NCI-H69 (cell line): Measurements from ENCODE around the gene GATA6.
"Not testable (repeated sequence)": the region's sequence is repeated elsewhere in the genome, so short reads cannot be mapped to it uniquely, and the experiment has no call there.

Experiments
- DNase-seq: peaks from one replicate; lab custom pipeline; 2025; lab: John Stamatoyannopoulos, UW

GATA6 gene

DNA sequence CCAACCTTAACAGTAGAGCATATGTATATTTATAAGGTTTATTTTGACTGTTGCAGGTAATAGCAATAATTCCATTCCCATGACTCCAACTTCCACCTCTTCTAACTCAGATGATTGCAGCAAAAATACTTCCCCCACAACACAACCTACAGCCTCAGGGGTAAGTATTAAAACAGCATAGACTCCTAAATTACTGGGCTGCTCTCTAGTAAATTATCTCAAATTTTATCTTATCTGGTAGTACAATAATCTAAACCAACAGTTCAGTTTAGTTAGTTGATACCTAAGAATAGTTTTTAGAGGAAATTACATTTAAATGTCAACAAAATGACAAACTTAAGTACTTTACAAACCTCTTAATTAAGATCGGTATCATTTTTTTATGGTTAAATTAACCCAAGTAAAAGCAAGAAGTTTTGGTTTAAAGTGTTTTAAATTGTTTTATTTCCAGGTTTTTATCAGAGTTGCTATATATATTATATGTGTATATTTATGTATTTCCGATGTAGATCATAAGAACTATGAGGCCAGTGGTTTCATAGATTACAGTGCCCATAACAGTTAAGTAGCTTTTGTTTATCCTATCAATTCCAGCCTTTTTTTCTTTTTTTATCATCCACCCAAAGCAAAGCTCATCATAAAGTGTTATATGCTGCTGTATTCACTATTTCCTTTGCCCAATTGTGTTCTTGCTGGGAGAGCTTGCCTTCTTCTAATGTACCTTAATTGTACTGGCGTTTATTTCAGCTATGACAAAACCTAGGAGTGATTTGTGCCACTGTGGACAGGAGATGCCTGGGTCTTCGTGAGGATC is 13.7 kb downstream of the GATA6 start:
- no peak for DNase-seq

DNA sequence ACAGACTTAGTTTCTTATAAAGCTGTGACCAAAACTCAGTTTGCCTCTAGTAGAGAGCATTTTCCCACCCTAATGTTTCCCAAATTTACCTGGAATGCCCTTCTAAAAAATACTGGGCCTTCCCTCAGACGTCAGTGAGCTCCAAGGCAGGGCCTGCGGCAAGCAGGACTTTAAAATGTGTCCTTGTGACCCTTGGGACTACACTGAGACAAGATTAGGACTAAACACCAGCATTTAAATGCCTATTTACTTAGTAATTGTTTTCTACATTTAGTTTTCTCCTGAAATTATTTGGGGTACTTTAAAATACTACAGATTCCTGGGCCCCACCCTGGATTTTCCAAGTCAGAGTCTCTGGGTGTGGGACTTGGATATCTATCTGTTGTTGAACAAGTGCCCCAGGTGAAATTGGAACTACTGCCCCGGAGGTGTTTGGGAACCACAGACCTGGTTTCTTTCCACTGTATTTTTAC is 14.3 kb downstream of the GATA6 start:
- no peak for DNase-seq

DNA sequence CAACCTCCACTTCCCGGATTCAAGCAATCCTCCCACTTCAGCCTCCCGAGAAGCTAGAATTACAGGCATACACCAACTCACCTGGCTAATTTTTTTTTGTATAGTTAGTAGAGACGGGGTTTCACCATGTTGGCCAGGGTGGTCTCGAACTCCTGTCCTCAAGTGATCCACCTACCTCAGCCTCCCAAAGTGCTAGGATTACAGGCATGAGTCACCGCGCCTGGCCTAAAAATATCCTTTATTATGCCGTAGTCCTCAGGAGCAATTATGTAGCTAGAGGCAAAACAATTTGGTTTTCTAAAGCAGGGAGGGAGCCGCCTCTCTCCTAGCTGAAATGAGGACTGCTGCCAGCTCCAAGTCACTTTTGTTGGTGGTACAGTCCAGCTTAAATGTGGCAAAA is 15.2 kb downstream of the GATA6 start:
- DNase-seq, result peak; percentile 12

DNA sequence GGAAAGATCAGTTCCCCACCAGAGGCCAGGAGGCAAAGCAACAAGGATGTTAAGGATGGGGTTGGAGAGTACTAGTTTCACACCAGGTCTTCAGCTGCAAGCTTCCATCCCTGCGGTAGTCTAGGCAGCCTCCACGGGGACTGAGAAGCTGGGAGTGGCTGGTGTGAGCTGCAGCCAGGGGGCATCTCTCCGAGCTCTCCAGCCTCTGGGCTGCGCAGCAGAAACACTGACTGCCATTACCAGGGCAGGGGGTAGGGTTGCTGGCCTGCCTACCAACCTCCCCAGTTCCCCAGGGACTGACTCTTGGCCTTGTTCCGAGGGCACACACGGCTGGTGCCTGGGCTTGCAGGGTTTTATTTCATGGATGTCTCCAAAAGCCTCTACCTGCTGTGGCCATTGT is 15.9 kb downstream of the GATA6 start:
- DNase-seq, result peak; percentile 50

DNA sequence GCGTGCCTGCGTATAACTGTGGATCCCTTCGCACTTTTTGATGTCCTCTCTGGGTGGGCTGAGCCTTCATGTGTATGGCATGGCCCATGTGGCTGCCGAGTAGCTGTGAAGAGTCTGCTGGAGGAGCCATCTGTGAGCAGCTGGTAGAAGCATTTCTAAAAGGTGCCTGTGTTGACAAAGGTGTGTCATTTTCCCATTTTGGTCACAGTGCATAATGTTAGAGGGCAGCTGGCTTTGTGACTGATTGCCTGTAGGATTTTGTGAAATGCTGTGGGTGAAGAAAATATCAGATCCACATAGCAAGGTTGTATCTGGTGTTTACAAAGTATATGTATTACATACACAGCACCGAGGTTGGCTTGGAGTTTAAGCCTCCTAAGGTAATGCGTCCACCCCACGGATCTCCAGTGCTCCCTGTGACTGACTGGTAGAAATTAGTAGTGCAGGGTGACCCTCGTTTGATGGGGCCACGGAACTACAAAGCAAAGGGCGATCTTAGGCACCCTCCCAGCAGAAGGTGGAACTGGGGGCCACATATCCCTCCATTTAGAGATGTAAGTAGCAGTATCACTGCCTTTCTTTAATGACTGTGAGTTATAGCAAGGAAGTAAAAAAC is 16.5 kb downstream of the GATA6 start:
- DNase-seq, result peak; percentile 42

DNA sequence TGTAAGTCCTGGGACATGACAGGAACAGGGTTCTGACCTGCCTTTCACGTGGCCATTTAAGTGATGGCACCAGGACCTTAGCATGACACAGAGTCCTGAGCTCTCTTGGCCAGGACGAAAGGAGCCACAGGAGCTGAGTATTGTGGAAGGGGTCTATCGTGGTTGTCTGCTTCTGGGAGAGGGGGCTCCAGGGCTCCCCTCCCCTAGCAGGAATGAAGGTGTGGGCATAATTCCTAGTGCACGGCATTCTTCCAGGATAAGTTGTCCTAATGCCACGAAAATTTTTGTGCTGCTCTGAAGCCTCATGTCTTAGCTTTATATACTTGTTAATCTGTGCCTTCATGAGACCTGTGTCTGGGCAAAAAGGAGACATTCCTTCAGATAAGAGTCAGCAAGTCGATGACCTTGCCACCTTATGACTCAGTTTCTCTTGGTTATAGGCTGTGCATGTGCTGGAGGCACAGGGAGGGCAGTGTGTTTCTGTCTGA is 17.1 kb downstream of the GATA6 start:
- no peak for DNase-seq

DNA sequence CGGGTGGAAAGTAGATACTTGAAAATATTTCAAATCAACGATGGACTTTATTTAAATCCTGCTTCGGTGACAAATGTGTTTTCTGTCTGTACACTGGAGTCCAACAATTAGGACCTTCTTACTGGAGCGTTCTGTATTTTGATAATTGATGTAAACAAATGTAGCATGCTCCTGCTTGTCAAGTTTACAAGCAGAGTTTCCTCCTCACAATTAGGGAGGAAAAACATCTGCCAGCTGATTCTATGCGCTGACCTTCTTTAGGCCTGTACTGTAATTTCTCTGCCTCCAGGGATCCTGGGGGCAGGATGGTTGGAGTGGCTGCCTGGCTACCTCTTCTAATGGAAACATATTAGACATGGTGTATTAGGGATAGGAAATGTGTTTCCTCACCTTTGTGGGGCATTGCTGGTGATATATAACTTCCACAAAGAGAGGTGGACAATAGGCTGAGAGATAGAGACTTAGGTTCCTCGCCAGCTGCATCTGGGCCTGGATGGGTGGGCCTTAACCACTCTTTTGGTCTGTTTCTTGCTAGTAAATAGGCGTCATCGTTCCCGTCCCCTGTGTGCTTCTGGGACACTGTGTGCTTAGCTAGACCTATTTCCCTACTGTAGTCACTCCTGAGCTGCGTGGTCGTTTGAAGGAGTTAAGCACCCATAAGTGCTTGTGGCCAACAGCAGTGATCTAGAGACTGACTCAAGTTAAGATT is 19.3 kb downstream of the GATA6 start:
- DNase-seq, result no peak

DNA sequence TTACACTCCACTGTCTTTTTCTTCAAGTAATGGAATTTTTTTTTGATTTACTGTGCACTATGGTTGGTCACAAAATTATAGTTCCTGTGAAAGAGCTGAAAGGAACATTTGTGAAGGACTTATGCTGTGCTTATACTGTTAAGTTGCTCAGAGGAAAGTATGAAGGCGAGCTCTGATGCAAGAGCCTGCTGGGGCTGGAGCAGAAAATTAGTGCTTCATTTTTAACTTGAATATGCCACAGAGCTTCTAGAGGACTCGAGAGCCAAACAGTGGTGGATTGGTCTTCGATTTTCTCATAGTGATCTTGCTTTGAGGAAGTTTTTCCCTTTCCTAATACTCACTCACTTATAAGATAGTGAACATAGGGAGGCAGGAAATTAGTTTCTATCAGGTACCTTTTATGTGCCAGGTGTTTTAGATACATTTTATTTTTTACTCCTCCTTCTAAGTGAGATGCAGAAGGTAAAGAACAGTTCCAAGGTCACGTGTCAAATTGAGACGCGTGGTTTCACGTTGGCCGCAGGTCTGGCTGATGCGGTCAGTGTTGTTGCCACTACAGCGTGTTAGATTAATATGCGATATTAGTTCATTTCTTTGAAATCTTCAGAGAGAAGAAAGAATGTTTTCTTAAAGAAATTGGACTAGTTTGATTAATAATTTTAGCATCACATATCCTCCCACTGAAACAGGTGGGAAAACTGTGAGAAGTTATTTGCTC is 20.2 kb downstream of the GATA6 start:
- no peak for DNase-seq

DNA sequence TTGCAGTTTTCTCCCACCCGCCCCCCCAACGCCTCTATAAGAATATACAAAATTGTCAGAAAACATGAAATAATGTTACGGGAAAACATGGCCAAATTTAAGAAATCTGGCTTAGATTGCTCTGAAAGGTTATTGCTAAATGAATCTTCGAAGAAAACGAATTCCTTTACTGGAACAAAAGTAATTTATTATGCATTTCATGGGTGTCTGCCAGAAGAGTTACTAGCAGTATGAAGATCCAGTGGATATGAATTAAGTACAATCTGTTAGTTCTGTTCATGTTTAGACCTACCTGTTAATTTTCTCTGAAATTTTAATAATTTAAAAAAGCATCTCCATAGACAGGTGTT is 21.9 kb downstream of the GATA6 start:
- no peak for DNase-seq

DNA sequence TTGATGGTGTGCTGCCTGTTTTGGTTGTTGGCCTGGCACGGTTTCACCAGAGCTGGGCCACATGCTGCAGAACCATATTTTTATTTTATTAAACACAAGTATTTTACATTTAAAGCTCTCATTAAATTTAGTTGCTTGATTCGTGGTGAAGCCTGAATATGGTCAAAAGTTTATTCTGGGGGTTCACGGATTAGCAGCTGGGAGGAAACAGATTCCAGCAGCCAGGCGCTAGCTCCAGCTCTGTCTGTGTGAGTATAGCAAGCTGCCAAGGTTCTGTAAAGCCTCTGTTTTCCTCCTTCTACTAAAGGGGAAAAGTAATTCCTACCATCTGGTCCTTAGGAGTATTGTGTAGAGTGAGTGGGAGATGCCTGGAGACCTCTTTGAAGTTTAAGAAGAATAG is 22.5 kb downstream of the GATA6 start:
- DNase-seq, result no peak

DNA sequence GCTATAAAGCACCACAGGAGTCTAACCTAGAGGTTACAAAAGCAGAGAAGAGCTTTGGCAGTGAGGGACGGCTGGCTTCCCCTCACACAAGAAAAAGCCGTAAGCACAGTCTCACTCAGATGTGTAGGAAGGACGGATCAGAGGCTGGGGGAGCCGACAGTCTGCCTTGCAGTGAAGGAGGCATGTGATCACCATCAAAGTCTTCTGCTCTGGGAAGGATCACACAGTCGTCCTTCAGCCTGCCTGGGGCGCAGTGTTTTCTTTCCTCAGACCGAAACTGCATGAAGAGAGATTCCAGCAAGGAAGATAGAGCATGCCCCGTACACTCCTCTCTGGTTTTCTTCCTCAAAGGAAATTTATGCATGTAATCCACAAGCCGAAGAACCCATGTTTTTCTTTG is 24.1 kb downstream of the GATA6 start:
- DNase-seq, result no peak

DNA sequence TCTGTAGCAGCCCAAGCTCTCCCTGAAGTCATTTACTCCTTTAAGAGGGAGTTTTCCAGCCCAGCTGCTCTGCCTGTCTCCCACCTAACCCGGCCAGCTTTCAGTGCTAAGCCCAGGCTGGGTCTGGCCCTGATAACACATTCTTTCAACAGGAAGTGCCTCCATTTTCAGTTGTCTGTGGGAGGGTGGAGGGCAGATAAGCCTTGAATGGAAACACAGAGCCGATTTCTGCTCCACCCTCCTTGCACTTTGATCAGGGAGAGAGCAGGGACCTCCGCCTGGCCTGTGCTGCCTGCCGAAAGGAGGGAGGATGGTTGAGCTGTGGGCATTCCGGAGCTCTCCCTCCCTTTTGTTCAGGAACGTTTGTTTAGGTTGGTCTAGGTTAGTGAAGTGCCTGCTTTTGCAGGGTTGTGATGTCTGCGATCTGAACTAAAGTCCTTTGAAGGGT is 24.8 kb downstream of the GATA6 start:
- no peak for DNase-seq

DNA sequence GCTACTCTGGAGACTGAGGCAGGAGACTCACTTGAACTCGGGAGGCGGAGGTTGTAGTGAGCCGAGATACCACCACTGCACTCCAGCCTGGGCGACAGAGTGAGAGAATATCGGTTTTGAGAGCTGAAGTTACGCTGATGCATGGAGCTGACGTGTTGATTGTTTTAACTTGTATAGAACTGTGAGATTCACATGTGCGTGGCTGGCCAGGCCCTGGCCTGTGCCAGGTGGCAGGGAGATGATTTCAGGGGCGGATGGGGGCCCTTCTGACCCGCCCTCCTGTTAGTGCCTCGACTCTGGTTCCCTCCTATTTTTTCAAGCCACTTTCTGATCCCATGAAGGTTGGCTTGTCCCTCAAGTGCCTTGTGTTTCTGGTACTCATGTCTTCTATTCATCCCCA is 25.7 kb downstream of the GATA6 start:
- no peak for DNase-seq

DNA sequence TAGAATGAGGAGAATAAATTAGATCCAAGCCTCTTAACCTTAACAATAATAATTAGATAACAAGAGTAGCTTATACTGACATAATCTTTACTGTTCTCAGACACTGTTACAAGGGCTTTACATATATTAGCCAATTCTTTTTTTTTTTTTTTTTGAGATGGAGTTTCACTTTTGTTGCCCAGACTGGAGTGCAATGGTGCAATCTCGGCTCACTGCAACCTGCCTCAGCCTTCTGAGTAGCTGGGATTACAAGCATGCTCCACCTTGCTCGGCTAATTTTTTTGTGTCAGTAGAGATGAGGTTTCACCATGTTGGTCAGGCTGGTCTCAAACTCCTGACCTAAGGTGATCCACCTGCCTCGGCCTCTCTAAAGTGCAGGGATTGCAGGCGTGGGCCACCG is 27.6 kb downstream of the GATA6 start:
- DNase-seq, result not testable (repeated sequence)

DNA sequence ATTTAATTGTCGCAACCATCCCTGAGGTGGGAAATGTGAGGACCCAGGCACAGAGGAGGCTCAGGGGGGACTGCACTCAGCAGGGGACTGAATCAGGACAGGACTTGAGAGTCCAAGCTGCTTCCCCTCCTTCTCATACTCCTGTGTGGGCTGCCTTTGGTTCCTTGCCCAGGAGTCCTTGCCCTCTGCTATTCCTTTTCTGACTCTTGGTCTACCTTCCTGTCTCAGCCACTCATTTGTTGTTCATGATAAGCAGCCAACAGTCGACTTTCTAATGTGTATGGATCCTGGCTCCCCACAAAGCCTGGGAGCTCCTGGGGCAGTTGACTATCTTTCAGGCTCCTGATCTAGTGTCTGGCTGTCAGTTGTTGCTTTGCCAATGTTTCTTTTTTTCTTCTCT is 28.3 kb downstream of the GATA6 start:
- DNase-seq, result no peak

DNA sequence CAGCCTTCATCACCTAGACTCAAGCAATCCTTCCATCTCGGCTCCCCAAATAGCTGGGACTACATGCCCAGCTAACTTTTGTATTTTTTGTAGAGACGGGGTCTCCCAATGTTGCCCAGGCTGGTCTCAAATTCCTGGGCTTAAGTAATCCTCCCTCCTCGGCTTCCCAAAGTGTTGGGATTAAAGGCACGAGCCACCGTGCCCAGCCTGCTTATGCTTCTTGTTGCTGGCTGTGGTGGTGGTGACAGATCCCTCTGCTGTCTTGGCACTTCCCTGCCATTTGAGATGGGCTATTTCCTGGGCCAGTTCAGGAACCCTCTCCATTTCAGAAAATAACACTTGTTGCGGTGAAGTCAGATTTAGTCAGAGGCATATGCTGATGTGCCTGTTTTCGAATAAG is 28.8 kb downstream of the GATA6 start:
- no peak for DNase-seq

DNA sequence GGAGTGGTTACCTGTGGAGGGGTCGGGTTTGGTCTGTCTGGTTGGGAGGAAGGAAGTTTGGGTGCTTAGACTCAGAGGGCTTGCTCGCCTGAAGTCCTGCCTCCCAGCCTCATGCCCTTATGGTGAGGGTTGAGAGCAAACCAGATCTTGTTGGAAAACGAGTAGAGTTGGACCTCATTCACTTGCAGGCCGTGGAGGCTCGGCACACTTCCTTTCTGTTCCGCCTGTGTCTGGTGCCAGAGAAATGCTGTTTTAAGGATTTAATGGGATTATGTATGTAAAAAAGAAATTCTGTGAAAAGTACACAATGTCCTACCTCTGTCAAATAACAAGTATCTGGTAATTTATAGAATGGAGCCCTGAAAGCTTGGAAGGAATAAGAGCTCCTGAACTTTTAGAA is 29.6 kb downstream of the GATA6 start:
- no peak for DNase-seq

DNA sequence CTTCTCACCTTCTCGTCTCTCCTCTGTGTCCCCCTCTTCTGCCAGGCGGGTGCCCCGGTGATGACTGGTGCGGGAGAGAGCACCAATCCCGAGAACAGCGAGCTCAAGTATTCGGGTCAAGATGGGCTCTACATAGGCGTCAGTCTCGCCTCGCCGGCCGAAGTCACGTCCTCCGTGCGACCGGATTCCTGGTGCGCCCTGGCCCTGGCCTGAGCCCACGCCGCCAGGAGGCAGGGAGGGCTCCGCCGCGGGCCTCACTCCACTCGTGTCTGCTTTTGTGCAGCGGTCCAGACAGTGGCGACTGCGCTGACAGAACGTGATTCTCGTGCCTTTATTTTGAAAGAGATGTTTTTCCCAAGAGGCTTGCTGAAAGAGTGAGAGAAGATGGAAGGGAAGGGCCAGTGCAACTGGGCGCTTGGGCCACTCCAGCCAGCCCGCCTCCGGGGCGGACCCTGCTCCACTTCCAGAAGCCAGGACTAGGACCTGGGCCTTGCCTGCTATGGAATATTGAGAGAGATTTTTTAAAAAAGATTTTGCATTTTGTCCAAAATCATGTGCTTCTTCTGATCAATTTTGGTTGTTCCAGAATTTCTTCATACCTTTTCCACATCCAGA is 31.3 kb downstream of the GATA6 start:
- no peak for DNase-seq

DNA sequence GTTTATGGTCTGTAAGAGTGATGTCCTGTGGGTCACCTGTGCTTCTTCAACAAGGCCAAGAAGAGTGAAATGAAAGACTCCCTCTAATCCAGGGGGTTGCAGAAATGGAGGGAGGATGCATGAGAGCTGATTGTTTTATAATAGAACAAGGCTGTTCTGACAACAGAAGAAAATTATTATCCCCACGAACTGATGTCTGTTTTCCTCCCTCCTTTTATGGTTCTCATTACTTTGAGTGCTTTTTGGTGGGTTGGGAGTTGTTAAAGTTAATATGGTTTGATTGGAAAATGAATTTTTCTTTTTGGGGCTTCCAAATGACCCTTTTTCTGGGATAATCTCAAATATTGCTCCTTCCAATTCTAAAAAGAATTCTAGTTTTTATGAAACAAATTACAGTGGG is 33.6 kb downstream of the GATA6 start:
- no peak for DNase-seq

DNA sequence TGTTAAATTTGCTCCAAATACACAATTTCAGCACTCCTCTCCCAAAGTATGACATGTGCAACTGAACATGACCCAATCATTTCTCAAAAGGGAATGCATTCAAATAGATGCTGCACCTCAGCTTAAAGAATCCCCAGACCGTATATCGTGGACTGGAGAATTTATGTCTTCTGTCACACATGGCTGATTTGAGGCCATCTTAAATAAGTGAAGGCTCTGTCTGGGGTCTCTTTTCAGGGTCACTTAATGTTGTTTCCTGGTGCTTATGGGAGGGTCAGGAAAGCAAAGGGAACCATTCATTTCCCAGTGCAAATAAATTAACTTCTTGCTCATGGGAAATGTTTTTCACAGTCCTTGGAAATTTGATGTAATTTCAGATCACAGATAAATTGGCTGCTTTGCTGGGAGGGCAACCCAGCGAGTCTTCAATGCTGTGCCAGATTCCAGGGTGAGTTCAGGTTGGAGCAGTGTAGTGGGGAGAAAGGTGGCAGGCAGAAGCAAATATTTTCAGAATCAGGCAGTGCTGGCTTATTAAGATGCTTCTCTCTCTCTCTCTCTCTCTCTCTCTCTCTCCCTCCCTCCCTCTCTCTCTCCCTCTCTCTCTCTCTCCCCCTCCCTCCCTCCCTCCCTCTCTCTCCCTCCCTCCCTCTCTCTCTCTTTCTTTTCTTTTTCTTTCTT is 34.3 kb downstream of the GATA6 start:
- no peak for DNase-seq

DNA sequence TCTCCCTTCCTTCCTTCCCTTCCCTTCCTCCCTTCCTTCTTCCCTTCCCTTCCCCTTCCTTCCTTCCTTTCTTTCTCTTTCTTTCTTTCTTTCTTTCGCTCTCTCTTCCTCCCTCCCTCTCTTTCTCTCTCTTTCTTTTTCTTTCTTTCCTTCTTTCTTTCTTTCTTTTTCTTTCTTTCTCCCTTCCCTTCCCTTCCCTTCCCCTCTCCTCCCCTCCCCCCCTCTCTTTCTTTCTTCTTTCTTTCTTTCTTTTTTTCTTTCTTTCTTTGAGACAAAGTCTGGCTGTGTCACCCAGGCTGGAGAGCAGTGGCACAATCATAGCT is 34.8 kb downstream of the GATA6 start:
- DNase-seq, result no peak
